HG03442 (cell line): ENCODE results near the gene CACNA2D3.

ENCODE experiments used
- ATAC-seq: cut with Tn5 transposase; IDR thresholded peaks from one replicate; pipeline ENCODE4 v1.9.1; 2021; ENCODE audit warnings: mild to moderate bottlenecking, moderate library complexity; ENCODE audit not compliant: unreplicated experiment

CACNA2D3 gene

DNA sequence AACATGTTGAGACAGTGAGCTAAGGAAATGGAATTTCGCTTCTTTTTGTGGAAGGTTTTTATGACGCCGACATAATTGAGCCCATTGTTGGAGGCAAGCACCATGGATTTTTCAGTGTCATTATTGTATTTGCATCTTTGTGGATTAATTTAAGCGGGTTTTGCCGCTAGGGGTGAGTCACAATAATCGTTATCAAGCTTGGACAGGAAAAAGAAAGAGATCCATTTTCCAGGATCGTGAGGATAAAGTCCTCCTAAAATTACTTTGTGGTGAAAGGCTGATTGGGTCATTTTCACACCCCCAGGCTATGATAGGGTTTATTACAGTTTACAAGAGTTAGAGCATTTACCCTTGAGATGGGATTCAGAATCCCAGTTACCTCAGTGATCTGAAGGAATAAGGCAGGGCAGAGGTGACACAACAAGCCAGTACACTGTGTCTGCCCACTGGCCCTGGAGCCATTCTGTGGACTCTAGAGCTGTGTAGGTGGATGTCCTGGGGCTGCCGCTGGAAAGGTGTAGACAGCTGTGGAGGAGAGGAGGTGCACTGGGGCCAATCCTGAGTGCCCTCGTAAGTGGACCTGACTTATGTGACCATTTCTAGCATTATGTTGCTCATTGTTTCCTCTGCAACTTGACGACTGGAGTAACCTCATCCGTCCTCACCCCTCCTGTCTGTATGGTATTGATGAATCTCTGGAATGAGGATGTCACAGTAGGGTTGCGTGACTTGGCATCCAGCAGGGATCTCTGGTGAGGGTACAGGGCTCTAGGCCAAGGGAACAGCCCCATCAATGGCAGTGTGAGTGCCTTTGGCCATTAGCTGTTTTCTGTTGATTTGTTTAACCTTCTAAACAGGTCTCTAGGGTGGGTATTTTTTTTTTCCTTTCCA, 435.4 kb downstream of the CACNA2D3 start:
- ATAC-seq, result no peak

GRCh38 chr3:54563501-54564200, 441.3 kb downstream of the CACNA2D3 start:
- no peak for ATAC-seq

GRCh38 chr3:54564374-54564925, 442.1 kb downstream of the CACNA2D3 start:
- ATAC-seq, result no peak

GRCh38 chr3:54565956-54566355, 443.6 kb downstream of the CACNA2D3 start:
- ATAC-seq, result no peak

GRCh38 chr3:54567949-54568348, 445.6 kb downstream of the CACNA2D3 start:
- ATAC-seq, result no peak

GRCh38 chr3:54570008-54570407, 447.7 kb downstream of the CACNA2D3 start:
- ATAC-seq, result no peak

DNA sequence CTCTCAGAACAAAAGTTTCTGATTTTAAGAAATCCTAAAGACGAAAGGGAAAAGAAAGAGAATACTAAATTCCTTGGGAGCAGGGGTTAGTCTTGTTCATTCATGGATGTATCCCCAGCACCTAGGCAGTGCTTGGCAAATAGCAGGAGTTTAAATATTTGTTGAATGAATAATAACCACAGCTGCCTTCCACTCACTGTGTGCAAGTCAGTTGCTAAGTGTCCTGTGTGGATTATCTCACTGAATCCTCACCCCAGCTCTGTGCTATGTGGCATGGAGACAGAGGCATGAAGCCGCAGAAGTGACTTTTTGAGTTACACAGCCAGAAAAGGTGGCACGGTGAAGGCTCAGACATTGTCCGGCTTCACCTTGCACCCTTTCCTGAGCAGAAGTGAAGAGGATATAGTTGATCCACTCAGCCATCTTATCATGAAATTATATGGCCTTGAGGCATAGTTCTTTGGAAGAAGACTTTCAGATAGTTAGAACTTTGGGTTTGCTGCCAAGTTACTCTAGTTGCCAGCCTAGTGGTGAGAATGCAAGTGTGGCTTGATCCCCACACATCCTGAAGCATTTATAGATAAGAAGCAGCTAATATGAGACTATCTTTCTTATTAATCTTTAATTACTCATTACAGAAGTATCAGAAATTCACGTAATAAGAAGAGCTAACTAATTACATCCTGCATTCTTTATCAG, 450.0 kb downstream of the CACNA2D3 start:
- no peak for ATAC-seq

- no peak for ATAC-seq
Measured at GRCh38 chr3:54573858-54574257, 451.5 kb downstream of the CACNA2D3 start.

GRCh38 chr3:54574906-54575617, 452.7 kb downstream of the CACNA2D3 start:
- ATAC-seq, result no peak

GRCh38 chr3:54575618-54575960, 453.2 kb downstream of the CACNA2D3 start:
- ATAC-seq, result no peak

GRCh38 chr3:54577313-54577712, 455.0 kb downstream of the CACNA2D3 start:
- ATAC-seq, result no peak

GRCh38 chr3:54578417-54578816, 456.1 kb downstream of the CACNA2D3 start:
- no peak for ATAC-seq

GRCh38 chr3:54580453-54580852, 458.1 kb downstream of the CACNA2D3 start:
- ATAC-seq, result no peak

GRCh38 chr3:54582424-54582823, 460.1 kb downstream of the CACNA2D3 start:
- no peak for ATAC-seq

GRCh38 chr3:54591157-54591556, 468.8 kb downstream of the CACNA2D3 start:
- no peak for ATAC-seq

- no peak for ATAC-seq
Measured at GRCh38 chr3:54593653-54594052, 471.3 kb downstream of the CACNA2D3 start.

GRCh38 chr3:54596087-54596486, 473.7 kb downstream of the CACNA2D3 start:
- ATAC-seq, result no peak

- no peak for ATAC-seq
Measured at GRCh38 chr3:54599716-54600115, 477.4 kb downstream of the CACNA2D3 start.

GRCh38 chr3:54600441-54601204, 478.3 kb downstream of the CACNA2D3 start:
- ATAC-seq, result no peak

DNA sequence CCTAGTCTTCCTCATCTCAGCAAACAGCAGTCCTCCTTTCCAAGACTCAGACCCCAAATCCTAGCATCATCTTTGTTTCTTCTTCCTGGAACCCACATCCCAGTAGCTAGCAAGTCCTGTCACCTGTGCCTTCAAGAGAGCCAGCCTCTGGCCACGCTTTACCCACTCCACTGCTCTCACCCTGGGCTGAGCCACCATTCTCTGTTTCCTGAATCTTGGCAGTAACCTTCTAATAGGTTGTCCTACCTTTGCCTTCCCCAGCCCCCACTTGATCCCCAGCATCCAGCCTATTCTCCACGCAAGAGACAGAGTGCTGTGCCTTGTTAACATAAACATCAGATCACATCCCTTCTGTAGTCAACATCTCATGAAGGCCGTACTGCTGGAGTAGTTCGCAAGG, 482.1 kb downstream of the CACNA2D3 start:
- ATAC-seq, result no peak
